Fibroblast of skin of right biceps (primary cell): ENCODE measurements around the gene MUSK.
"Not testable (repeated sequence)": the region's sequence is repeated elsewhere in the genome, so short reads cannot be mapped to it uniquely, and the experiment has no call there.

Experiments
- DNase-seq: peaks from one replicate; pipeline ENCODE4 v3.0.0-alpha.2; 2013

Gene MUSK

DNA sequence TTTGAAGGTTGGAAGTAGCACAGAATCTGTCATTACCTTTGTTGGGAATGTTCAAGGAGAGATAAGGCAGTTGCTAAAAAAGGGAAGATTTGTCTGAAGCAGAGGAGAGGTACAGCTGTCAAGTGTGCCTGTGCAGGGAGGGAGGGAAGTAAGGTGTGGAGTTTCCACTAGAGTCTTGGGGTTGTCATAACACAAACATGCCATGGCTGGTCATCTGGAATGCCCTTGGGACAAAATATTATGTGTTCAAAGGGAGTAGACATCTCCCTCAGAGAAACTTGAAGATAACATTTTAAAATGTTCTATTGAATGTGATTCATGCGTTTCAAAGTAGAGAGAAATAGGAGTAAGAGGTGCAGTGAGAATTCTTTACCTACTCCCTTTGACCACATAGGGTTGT is 95.0 kb downstream of the MUSK start:
- DNase-seq = no peak

GRCh38 chr9:110764006-110764405 is 95.4 kb downstream of the MUSK start:
- DNase-seq = no peak

DNA sequence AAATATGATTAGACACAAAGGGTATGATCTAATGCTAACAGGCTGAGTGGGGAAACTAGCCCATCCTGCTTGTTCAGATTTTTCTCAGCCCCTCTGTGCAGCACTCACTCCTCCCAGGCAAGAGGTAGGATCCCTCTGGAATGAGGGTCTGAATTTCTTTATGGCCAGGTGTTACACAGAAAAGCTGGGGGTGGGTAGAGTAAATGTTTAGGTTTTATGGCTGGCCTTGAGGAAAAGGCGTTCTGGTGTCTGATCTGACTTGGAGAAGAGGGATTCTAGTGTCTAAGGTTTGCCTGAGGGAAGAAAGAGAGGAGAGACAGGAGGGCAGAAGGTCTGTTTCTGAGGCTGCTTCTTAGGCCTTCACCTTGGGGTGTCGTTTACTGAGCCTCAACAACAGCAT is 97.3 kb downstream of the MUSK start:
- DNase-seq = no peak

GRCh38 chr9:110767559-110768063 is 99.0 kb downstream of the MUSK start:
- peak; percentile 34 for DNase-seq

GRCh38 chr9:110768886-110769285 is 100.3 kb downstream of the MUSK start:
- no peak for DNase-seq

DNA sequence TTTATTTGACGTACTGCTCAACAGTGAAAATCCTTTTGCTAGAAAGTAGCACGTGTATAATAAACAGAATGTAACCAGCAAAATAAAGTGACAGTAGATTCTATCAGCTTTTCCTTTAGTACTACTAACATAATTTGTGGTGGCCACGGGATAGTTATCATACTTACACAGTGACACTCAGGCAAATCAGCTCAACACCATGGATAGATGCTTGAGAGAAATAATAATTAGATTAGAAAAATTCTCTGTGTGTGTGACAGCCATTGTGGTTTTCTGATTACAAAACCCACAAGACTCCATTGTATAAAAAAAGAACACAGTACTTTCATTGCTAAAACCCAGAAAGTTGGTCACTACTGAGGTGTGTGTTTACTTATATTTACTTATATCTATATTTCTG is 101.1 kb downstream of the MUSK start:
- DNase-seq = peak; percentile 88

DNA sequence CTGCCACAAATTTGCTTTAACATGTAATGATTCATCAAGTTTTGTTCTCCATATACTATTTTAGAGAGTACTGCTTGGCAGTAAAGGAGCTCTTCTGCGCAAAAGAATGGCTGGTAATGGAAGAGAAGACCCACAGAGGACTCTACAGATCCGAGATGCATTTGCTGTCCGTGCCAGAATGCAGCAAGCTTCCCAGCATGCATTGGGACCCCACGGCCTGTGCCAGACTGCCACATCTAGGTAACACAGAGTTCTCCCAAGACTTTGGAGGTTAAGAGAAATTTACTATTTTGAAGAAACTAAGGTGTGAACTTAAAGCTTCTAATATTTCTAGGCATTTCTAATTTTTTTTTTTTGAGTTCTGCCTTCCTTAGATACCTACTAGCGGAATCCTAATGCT is 107.1 kb downstream of the MUSK start:
- no peak for DNase-seq

DNA sequence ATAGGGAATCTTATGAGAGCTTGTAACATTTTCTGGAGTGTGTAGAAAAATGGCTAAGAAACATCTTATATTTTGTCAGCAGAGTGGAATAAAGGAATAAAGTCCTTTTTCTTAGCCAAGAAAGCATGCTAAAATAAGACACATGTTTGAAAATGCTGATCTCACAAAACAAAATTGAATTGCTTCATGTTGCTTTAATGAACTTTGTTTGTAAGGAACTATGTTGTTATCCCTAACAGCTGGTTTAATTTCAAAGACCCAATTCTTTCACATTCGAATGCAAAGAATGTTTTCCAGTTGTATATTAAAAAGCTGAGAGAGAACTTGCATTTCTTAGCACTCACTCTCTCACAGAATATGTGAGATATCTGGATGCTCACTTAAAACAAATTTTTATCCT is 107.6 kb downstream of the MUSK start:
- DNase-seq = no peak

DNA sequence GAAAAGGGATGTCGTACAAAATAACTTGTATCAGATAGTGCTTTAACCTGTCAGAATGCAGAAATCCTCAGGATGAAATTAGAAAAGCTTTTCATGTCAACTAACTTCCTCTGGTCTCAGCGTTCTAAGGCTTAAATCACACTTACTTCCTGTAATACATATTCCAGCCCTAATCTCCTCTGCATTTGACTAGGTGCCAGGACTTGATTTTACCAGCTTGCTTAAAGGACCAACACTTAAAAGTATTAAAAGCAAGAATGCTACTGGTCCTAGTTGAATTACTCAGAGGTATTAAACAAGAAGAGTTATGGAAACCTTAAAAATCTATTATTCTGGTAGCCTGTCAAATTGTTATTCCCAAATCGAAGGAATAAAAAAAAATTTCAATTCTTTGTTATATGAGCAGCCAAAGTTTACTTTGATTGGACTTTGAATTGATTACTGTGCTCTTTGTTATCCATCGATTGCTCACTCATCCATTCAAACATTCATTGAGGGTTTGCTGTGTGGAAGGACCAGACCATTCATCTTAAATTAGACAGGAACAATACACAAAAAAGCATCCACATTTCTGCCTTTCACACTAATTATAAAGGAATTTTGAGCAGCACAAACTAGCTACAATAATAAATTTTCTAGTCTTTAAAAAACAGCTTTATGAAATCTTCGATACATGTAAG is 108.7 kb downstream of the MUSK start:
- DNase-seq = peak; percentile 29

DNA sequence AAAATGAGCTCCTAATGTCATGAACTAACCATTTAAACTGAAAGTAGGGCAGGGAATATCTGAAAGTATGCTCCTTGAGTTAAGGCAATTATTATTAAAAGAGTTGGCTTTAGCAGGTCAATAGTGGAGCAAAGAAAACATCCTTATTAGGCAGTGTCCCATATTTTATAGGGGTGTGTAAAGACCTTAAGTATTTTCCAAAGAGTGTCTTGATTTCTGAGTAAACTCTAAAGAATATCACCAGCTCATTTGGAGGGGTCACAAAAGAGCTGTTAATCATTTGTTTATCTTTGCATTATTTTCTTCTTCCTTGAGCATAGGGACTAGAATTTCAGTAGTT is 109.3 kb downstream of the MUSK start:
- no peak for DNase-seq

- DNase-seq = no peak
Measured at GRCh38 chr9:110782701-110783100, 114.1 kb downstream of the MUSK start.

DNA sequence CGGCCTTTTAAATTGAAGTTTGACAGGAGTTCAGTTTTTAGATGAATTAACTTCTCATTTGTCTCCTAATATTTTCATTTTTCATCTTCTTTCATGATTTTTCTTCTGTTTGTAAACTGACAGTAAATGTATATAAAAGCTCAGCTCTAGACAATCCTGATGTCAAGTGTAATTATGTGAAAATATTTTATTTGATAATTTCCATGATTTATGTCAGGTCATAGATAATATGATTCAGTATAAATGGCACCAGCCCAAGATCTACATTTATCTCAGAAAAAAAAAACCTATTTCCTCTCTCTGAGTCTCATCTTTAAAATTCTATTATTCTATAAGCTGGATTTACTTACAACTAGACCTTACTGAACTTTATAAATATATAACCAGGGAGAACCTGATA is 115.7 kb downstream of the MUSK start:
- peak; percentile 23 for DNase-seq

DNA sequence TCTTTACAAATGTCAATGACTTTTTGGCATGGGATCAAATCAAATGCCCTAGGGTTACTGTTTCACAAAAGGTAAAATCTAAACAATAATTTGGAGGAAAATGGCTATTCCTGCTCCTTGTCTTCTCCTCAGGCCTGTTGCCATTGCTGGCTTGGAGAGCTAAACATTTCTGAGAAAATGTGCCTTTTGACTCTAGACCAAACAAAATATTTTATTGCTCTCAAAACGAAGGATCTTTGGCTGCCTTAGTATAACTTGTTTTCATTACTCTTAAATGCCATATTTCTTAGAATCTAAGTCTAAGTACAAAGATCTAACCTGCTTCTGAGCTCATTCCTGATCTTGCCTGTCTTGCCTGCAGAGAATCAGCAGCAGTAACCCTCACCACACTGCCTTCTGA is 116.6 kb downstream of the MUSK start:
- no peak for DNase-seq

DNA sequence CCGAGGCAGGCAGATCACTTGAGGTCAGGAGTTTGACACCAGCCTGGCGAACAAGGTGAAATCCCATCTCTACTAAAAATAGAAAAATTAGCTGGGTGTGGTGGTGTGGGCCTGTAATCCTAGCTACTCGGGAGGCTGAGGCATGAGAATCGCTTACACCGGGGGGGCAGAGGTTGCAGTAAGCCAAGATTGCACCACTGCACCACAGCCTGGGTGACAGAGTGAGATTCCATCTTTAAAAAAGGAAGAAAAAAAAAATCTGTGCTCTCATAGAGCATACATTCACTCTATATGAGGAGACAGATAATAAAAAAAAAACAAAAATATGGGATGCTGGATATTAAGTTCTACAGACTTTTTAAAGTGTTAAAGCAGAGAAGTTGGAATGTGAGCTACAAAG is 119.8 kb downstream of the MUSK start:
- not testable (repeated sequence) for DNase-seq

DNA sequence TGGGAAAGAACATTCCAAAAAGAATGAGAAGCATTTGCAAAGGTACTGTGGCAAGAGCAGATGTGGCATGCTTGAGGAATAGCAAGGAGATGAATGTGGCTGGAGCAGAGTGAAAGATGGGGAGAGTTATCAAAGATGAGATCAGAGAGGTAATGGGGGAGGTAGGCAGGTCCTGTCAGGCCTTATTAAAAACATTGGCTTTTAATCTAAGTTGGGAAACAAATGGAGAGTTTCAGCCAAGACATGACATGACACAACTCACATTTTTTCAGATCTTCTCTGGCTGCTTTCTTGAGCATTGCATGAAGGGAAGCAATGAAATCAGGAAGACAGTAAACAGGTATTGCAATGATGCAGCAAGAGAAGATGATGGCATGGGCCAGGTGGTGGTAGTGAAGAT is 120.3 kb downstream of the MUSK start:
- DNase-seq = no peak

DNA sequence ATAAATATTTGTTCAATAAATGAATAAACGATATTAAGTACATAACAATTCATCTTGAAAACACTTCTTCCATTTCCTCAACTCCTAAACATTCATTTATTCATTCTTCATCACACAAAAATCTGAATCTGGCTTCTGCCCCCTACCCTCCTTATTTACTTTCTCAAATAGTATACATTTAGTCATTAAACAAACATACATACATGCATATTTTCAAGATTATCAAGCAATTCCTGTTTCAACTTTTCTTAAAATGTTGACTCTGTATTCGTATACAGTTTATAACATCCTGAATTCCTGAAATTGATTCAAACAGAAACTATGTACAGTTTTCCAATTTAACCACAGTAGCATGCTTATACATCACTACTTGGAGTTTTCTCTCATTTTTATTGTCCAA is 129.0 kb downstream of the MUSK start:
- peak; percentile 90 for DNase-seq

DNA sequence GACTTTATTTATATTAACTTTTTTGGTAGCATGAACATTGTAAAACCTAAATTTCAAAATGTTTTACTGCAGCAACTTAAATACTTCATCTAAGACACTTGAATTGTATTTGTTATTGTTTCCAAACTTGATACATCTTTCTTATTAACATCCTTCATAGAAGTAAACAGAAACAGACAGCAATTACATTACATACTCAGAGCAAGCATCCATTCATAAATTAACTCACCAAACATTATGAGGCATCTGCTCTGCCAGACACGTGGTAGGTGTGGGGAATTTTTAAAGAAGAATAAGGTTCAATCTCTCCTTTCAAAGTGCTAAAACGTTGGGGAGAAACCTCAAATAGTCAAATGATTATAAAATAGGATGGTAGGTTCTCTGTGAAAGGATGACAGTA is 130.8 kb downstream of the MUSK start:
- DNase-seq = no peak

GRCh38 chr9:110801426-110801825 is 132.8 kb downstream of the MUSK start:
- DNase-seq = no peak

DNA sequence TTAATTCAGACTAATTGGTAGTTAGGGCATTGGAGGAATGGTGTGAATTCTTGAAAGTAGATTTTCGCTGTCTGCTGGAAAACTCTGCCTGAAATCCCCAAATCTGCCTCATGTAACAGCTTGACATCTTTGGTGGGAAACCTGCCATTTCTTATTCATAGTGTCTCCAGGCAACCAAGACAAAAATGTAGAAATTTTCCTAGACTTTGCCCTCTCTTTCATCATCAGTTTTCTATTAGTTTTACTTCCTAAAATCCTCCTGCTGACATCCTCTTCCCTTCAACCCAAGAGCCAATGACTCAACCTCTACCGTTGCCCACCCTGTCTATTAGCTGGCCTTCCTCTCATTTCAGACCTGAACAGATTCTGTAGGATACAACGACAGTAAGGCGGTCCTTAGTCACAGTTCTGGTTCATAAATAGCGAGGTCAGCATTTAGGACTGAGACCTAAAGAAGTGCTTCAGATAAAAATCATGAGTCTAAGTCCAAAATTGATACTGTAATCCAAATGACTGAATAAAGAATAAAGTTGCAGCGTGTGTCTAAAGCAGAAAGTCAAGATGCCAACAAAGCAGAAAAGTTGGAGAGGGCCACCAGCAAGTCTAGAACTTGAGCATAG is 133.9 kb downstream of the MUSK start:
- peak; percentile 72 for DNase-seq

GRCh38 chr9:110807956-110808598 is 139.5 kb downstream of the MUSK start:
- peak; percentile 51 for DNase-seq

GRCh38 chr9:110808599-110808980 is 140.0 kb downstream of the MUSK start:
- no peak for DNase-seq

- DNase-seq = no peak
Measured at GRCh38 chr9:110809038-110809595, 140.5 kb downstream of the MUSK start.

- DNase-seq = no peak
Measured at GRCh38 chr9:110810262-110810976, 141.8 kb downstream of the MUSK start.
